ENCODE data around the gene EMX1.

DNA sequence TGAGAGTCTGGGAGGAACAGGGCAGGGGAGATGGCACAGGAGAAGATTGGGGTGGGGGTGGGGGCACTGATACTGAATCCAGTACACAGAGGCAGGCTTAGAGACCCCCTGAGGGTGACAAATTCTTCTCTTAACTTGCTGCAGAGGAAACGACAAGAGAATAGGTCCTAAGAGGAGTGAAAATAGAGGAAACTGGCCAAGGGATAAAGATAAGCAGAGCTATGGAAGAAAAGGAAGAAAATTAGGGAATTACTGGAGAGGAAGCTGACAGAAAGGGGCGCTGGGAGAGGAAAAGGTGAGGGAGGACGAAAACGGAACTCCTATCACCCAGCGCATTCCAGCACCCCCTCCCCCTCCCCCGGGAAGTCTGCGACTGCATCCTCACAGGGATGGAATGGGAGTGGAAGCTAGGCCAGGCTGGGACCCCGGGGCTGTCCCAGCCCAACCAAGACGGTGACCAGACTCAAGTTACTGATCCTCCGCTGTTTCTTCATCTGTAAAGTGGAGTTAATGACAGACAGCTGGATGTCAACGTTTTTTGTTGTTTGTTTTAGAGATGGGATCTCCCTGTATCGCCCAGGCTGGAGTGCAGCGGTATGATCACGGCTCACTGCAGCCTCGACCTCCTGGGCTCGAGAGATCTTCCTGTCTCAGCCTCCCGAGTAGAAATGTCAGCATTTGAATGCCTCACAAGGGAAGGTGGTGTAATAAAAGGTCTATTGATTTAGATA, 2.6 kb upstream of the EMX1 start:
- no peak for TF ChIP-seq CTCF (conservative IDR thresholded peaks at IDR 0.05 in 1 of 2, IDR thresholded peaks at IDR 0.05 in 1 of 2; ENCODE audit: low read depth in 1 of 2, low read length in 2 of 2)
- TF ChIP-seq EZH2 (IDR thresholded peaks at IDR 0.05; ENCODE audit: low read length, missing control alignments) = no peak
